ENCODE results near the gene MIX23. TPM values are rescaled to one million over a fixed set of nuclear protein-coding genes. Genes with fewer than 3 reads are reported as not detected.

MIX23 gene
- polyA plus RNA-seq, 5 donors, result 34.6 to 53.7 (median 40.8) TPM

Other genes with a start within 250 kb of the MIX23 start
- under 1 TPM in 3 of 5 donors, not detected in 2; 0.01 to 0.13 (median 0.01) TPM for gene CASR, start 199.6 kb downstream of the MIX23 start, polyA plus RNA-seq (ENCODE audit: insufficient read depth in 1 of 5, insufficient read length in 5 of 5, low replicate concordance in 1 of 5)
- 1 to 10 TPM in 3 of 5 donors, under 1 TPM in 2; 0.83 to 1.1 (median 1.0) TPM for gene CSTA, start 58.0 kb downstream of the MIX23 start, polyA plus RNA-seq (ENCODE audit: insufficient read depth in 1 of 5, insufficient read length in 5 of 5, low replicate concordance in 1 of 5)
- gene FAM162A, start 951 bp upstream of the MIX23 start, polyA plus RNA-seq (ENCODE audit: insufficient read depth in 1 of 5, insufficient read length in 5 of 5, low replicate concordance in 1 of 5), result 10 to 100 TPM; 35.8 to 54.4 (median 42.9) TPM
- 10 to 100 TPM in 2 of 5 donors, 1 to 10 TPM in 3; 6.9 to 12.5 (median 9.2) TPM for gene WDR5B, start 32.8 kb upstream of the MIX23 start, polyA plus RNA-seq (ENCODE audit: insufficient read depth in 1 of 5, insufficient read length in 5 of 5, low replicate concordance in 1 of 5)
- 10 to 100 TPM; 35.4 to 51.1 (median 47.4) TPM for gene KPNA1, start 131.7 kb upstream of the MIX23 start, polyA plus RNA-seq (ENCODE audit: insufficient read depth in 1 of 5, insufficient read length in 5 of 5, low replicate concordance in 1 of 5)
- 10 to 100 TPM; 18.1 to 21.6 (median 21.1) TPM for gene PARP9, start 181.1 kb upstream of the MIX23 start, polyA plus RNA-seq (ENCODE audit: insufficient read depth in 1 of 5, insufficient read length in 5 of 5, low replicate concordance in 1 of 5)
- 10 to 100 TPM; 15.9 to 23.4 (median 20.0) TPM for gene DTX3L, start 181.1 kb upstream of the MIX23 start, polyA plus RNA-seq (ENCODE audit: insufficient read depth in 1 of 5, insufficient read length in 5 of 5, low replicate concordance in 1 of 5)
- 1 to 10 TPM in 3 of 5 donors, under 1 TPM in 2; 0.74 to 1.1 (median 1.0) TPM for gene PARP15, start 194.4 kb upstream of the MIX23 start, polyA plus RNA-seq (ENCODE audit: insufficient read depth in 1 of 5, insufficient read length in 5 of 5, low replicate concordance in 1 of 5)

Data from right lung (tissue), 5 donors.